GM19395 (cell line): ENCODE measurements around the gene UMOD.

ENCODE experiments used
- ATAC-seq: cut with Tn5 transposase; IDR thresholded peaks from one replicate; pipeline ENCODE4 v1.9.1; 2021; ENCODE audit warnings: mild to moderate bottlenecking, moderate library complexity; ENCODE audit not compliant: unreplicated experiment

UMOD gene

GRCh38 chr16:20307240-20307671 is 45.3 kb downstream of the UMOD start:
- no peak for ATAC-seq

- no peak for ATAC-seq
Observed at GRCh38 chr16:20306401-20306800, 46.1 kb downstream of the UMOD start.

DNA sequence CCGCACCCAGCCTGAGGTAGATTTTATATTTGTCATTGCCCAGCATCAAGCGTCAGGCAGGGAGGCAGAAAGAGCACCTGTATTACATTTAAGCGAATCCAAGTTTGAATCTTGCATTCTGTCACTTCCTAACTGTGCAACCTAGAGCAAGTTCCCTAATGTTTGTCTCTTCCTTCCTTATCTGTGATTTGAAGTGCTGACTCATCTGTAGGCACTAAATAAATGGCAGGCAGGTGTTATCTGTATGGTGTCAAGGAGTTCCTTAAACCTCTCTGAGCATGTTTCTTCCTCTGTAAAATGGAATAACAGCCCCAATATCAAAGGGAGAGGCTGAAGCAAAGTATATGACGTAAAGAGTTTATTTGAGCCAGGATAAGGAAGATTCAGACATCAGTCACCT is 49.5 kb downstream of the UMOD start:
- no peak for ATAC-seq

- no peak for ATAC-seq
Observed at GRCh38 chr16:20302389-20302788, 50.1 kb downstream of the UMOD start.

DNA sequence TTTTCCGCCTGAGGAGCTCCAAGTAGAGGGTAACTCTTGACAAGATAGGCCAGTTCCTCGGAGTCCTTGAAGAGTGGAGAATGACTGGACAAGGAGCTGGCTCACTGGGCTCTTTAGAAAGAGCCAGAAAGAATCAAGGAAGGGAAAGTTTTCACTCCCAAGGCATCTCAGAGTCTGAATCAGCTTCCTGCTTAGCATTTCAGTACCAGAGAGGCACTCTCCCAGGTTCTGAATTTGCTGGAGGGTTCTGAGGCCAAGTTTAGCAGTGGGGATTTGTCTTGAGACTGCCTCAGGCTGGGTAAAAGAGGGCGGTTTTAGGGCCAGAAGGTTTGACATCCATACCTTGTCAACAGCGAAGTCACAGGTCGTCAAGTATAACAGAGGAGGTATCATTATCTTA is 50.7 kb downstream of the UMOD start:
- no peak for ATAC-seq

DNA sequence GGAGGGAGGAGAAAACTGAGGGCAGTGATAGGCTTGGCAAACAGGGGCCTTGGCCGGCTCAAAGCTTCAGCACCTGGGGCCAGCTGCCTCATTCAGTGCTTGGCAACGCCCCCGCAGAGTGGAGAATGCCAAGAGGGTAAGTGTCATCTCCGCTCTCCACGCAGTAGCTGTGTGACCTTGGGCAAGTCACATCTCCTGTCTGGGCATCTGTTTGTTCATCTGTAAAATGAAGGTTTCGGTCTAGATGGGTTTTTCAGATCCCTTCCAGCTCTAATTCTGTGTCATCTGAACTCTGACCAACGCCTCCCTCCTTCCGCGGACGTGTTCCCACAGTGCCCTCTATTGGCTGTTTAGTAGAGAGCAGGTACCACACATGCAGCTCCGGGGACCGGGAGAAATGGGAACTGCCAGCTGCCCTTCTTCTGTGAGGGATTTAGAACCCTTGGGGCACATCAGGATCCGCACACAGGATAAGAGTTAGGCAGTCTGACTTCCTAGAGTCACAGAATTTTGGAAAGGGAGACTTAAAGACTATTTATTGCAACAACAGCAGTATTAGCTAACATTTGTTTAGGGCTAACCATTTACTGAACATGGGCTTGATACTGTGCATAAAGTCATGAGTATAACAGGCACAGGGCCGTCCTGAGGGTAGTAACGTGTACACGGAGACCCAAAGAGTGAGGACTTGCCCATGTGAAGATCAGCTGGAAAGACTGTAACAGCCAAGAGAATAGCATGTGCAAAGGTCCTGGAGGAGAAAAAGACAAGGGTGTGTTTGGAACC is 52.0 kb downstream of the UMOD start:
- peak; percentile 75 for ATAC-seq

DNA sequence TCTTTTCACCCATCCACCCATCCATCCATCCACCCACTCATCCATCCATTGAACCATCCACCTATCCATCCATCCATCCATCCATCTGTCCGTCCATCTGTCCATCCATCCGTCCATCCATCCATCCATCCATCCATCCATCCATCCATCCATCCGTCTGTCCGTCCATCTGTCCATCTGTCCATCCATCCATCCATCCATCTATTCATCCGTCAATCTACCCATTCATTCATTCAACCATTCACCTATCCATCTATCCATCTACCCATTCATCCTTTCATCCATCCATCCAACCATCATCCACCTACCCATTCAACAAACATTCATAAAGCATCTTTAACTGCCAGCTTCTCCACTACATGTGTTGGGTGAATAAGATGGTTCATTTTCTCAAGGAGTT is 54.1 kb downstream of the UMOD start:
- no peak for ATAC-seq

GRCh38 chr16:20291208-20292206 is 61.0 kb downstream of the UMOD start:
- no peak for ATAC-seq

DNA sequence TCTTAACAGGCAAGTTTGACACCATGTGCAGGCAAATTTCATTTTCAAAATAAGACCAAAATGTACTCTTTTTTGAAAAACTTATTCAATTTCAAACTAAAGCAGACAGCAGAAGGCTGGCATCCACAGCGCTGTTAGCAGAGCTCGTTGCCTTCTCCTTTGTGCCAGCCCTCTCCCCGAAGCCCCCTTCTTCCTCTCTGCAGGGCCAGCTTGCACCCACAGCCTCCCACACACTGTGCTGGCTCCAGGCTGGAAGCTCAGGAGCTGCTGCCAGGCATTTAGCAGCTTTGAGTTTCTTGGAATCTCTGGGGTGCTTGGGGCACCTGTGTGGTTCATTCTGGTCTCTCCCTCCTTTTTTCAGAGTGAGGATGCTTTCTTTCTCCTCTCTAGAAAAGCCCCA is 62.9 kb downstream of the UMOD start:
- no peak for ATAC-seq

DNA sequence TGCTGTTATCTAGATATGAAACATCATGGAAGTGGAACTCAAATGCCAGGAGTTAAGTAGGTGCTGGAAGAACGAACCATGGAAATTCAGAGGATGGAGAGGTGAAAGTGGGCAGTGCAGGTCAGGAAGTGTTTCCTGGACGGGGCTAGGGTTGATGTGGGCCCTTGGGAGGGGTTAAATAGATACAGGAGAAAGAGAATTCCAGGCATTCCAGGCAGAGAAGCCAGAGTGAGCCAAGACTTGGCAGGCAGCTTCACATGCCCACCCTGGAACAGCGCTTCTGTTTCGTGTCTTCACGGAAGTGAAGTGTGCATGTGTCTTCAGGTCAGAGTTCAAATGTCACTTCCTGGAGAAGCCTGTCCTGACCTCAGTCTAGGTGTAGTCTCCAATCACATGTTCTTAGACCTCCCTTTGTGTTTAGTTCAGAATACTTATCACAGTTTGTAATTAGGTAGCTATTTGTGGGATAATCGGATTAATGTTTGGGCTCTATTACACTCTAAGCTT is 66.5 kb downstream of the UMOD start:
- ATAC-seq: no peak
